Spleen (tissue), 11 donors: ENCODE measurements around the gene TMTC2. TPM values are rescaled to one million over a fixed set of nuclear protein-coding genes. Genes with fewer than 3 reads are reported as not detected.

Experiments
- DNase-seq: peaks from one replicate; pipeline ENCODE4 v3.0.0-alpha.2; 2020
- H3K27ac ChIP-seq, 8 donors: fragments of 200-600 bp; sonication (generic) in 7 of 8; 1 replicate in 4 of 8; 2 replicates in 4 of 8; pipeline versions ENCODE4 v1.5.0 to v1.8.0; 2016 to 2021; ENCODE audit warnings: inconsistent platforms in 4 of 8, mild to moderate bottlenecking in 4 of 8, moderate library complexity in 1 of 8
- H3K27me3 ChIP-seq, 7 donors: fragments of 200-600 bp; sonication (generic) in 6 of 7; replicated peaks in 1 of 7; 1 replicate in 4 of 7; 2 replicates in 3 of 7; pipeline versions ENCODE4 v1.5.0 to v1.8.0; 2016 to 2021; ENCODE audit warnings: inconsistent platforms in 3 of 7, mild to moderate bottlenecking in 1 of 7
- H3K36me3 ChIP-seq, 6 donors: fragments of 200-600 bp; sonication (generic) in 5 of 6; 1 replicate in 4 of 6; 2 replicates in 2 of 6; pipeline versions ENCODE4 v1.5.0 to v1.8.0; 2016 to 2021; ENCODE audit warnings: inconsistent platforms in 2 of 6
- H3K4me1 ChIP-seq, 6 donors: fragments of 200-600 bp; sonication (generic) in 5 of 6; 1 replicate in 3 of 6; 2 replicates in 3 of 6; pipeline versions ENCODE4 v1.5.0 to v1.8.0; 2016 to 2021; ENCODE audit warnings: inconsistent platforms in 3 of 6
- H3K4me3 ChIP-seq, 8 donors: fragments of 200-600 bp; sonication (generic) in 7 of 8; 1 replicate in 4 of 8; 2 replicates in 4 of 8; pipeline versions ENCODE4 v1.5.0 to v1.8.0; 2016 to 2021; ENCODE audit warnings: inconsistent platforms in 4 of 8, mild to moderate bottlenecking in 4 of 8, moderate library complexity in 2 of 8
- H3K9me3 ChIP-seq, 8 donors: fragments of 200-600 bp; sonication (generic) in 7 of 8; 1 replicate in 4 of 8; 2 replicates in 4 of 8; pipeline versions ENCODE4 v1.5.0 to v1.8.0; 2016 to 2021; ENCODE audit warnings: inconsistent platforms in 4 of 8
- POLR2A ChIP-seq, 3 donors: fragments of 450-650 bp; IDR thresholded peaks; one replicate each; pipeline ENCODE4 v1.5.1; 2017; ENCODE audit warnings: antibody characterized with exemption in 3 of 3, mild to moderate bottlenecking in 1 of 3
- POLR2AphosphoS5 ChIP-seq, 3 donors: sonication (generic); formaldehyde crosslinking; IDR thresholded peaks; one replicate each; pipeline ENCODE4 v1.5.1; 2017; ENCODE audit warnings: antibody characterized with exemption in 3 of 3
- WGBS, 5 donors: extraction: QIAGEN DNeasy Blood & Tissue Kit in 3 of 5; methylation state at CpG; one replicate each; pipeline versions ENCODE4 v1.1.5 to v1.1.7; 2013 to 2018; 5-methylcytosine and 5-hydroxymethylcytosine counted together
- intact Hi-C: fragments of 100-400 bp; cut with DNase I; formaldehyde crosslinking; loops from one replicate; pipeline ENCODE4 v1.15.0; 2023; ENCODE audit warnings: low total_unique reads
- polyA plus RNA-seq, 3 donors: library from polyadenylated mRNA; stranded (reverse); fragments of 200-250 nt; gene quantifications; one replicate each; pipeline ENCODE4 v1.2.1, GENCODE V29; 2013
- total RNA-seq, 7 donors: library from RNA; depleted of rRNA in 3 of 7; stranded (reverse); fragments of >200 nt in 3 of 7; fragmentation: NEBNext Ultra II Directional in 4 of 7; extraction: Animal tissue kit (Norgen Biotek cat#: 25700) in 4 of 7; gene quantifications; one replicate each; pipeline versions ENCODE4 v1.1.0 to v1.2.1, GENCODE V29; 2016 to 2021
- TF ChIP-seq, protein P1 (sequence below), 11 experiments: fragments of 200-600 bp in 7 of 11; fragments of 450-650 bp in 4 of 11; sonication (generic) in 4 of 11; IDR thresholded peaks in 8 of 11; conservative IDR thresholded peaks in 3 of 11; 1 replicate in 7 of 11; 2 replicates in 4 of 11; pipeline versions ENCODE4 v1.4.0 to v1.8.0; 2016 to 2021; ENCODE audit warnings: antibody characterized with exemption in 11 of 11, inconsistent platforms in 4 of 11, mild to moderate bottlenecking in 1 of 11
- donor health status: healthy with polysubstance abuse.
- donor health status: DM: no; HTN: no; CAD: no; lungs with moderate emphysema.
- donor health status: DM: no; HTN: no; CAD: no.
- donor health status: Bipolar disorder and iron deficiency.
- donor health status: healthy.
- donor health status: DM: no; HTN: no; CAD: no.
- donor health status: DM: yes; HTN: yes; CAD: no.

TMTC2 gene
- total and polyA plus RNA-seq, 10 donors, result 0.74 to 8.5 (median 4.0) TPM

DNA sequence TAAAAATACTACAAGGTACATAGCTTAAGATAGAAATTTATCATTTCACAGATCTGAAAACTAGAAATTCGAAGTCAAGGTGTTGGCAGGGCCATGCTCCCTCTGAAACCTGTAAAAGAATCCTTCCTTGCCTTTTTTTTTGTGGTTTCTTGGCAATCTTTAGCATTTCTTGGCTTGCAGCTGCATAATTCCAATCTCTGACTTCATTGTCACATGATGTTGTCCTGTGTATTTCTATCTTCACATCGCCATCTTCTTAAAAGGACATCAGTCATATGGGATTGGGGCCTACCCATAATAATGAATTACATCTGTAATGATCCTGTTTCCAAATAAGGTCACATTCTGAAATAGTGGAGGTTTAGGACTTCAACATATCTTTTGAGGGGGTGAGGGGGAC, 250.4 kb downstream of the TMTC2 start:
- no peaks in the 10 kb centered on the region for H3K36me3 ChIP-seq
- DNase-seq, result no peak
- TF ChIP-seq, protein P1, sequence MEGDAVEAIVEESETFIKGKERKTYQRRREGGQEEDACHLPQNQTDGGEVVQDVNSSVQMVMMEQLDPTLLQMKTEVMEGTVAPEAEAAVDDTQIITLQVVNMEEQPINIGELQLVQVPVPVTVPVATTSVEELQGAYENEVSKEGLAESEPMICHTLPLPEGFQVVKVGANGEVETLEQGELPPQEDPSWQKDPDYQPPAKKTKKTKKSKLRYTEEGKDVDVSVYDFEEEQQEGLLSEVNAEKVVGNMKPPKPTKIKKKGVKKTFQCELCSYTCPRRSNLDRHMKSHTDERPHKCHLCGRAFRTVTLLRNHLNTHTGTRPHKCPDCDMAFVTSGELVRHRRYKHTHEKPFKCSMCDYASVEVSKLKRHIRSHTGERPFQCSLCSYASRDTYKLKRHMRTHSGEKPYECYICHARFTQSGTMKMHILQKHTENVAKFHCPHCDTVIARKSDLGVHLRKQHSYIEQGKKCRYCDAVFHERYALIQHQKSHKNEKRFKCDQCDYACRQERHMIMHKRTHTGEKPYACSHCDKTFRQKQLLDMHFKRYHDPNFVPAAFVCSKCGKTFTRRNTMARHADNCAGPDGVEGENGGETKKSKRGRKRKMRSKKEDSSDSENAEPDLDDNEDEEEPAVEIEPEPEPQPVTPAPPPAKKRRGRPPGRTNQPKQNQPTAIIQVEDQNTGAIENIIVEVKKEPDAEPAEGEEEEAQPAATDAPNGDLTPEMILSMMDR (IDR thresholded peaks at IDR 0.05 in 8 of 11, conservative IDR thresholded peaks at IDR 0.05 in 3 of 11), result no peak
- TF ChIP-seq POLR2A (IDR thresholded peaks at IDR 0.05), result no peak
- no peak for TF ChIP-seq POLR2AphosphoS5 (IDR thresholded peaks at IDR 0.05)
- H3K4me1 ChIP-seq, result no peaks in the 10 kb centered on the region
- H3K27ac ChIP-seq, result no peak overlapping the region
- H3K4me3 ChIP-seq, result no peak overlapping the region
- H3K9me3 ChIP-seq, result no peaks in the 10 kb centered on the region
- no peaks in the 10 kb centered on the region for H3K27me3 ChIP-seq
- intact Hi-C loops, result no loop called here
- 33 to 73% (median 40%) methylated on average over 2 of the region's 2 CpGs for WGBS, 5 donors

DNA sequence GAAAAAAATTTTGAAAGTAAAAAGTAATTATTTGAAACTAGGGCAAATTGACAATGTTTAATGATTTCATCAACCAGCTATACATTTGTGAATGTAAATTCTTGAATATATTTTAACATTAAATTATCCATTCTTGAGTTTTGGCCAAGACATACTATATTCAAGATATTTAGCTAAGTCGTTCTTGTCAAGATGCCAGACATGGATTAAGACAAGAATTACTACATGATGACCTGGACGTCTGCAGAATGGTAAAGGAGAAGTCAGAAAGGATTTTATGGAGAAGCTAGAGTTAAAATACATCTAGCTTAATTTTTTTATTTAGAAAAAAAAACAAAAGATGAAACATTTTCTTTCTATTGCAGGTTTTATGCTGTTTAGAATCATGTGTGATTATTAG, 255.8 kb downstream of the TMTC2 start:
- WGBS, 5 donors, result 57 to 85% (median 68%) methylated on average over 2 of the region's 2 CpGs
- no peaks in the 10 kb centered on the region for H3K27me3 ChIP-seq
- H3K4me1 ChIP-seq, result no peaks in the 10 kb centered on the region
- no peak overlapping the region for H3K27ac ChIP-seq
- H3K36me3 ChIP-seq, result no peaks in the 10 kb centered on the region
- no peak for TF ChIP-seq POLR2A (IDR thresholded peaks at IDR 0.05)
- TF ChIP-seq POLR2AphosphoS5 (IDR thresholded peaks at IDR 0.05), result no peak
- TF ChIP-seq, protein P1 (IDR thresholded peaks at IDR 0.05 in 8 of 11, conservative IDR thresholded peaks at IDR 0.05 in 3 of 11), result no peak
- intact Hi-C loops, result no loop called here
- no peaks in the 10 kb centered on the region for H3K9me3 ChIP-seq
- no peak for DNase-seq
- no peak overlapping the region for H3K4me3 ChIP-seq

DNA sequence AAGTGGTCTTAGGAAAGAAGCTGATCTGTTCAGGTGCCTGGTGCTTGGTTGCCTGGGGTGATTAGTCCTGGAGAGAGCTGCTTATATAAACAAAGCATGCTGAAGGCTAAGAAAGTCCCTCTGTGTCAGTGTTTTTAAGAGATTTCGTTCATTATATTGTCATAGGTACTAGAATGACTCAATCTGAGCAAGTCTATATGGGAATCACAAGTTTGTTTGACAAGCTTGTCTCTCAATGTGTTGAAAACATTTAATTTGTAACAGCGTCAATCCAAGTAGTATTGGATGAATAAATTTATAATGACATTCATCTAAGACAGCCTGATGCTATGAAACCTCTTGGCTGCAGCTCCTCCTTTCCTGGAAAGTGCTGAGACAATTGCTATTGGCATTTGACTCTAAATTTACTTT, 256.3 kb downstream of the TMTC2 start:
- intact Hi-C loops, result no loop called here
- TF ChIP-seq, protein P1 (IDR thresholded peaks at IDR 0.05 in 8 of 11, conservative IDR thresholded peaks at IDR 0.05 in 3 of 11), result no peak
- TF ChIP-seq POLR2A (IDR thresholded peaks at IDR 0.05), result no peak
- TF ChIP-seq POLR2AphosphoS5 (IDR thresholded peaks at IDR 0.05), result no peak
- Histone ChIP-seq H3K4me3 (no peak overlapping the region), H3K9me3 (no peaks in the 10 kb centered on the region), H3K27ac (no peak overlapping the region), H3K36me3 (no peaks in the 10 kb centered on the region), H3K4me1 (no peaks in the 10 kb centered on the region), H3K27me3 (no peaks in the 10 kb centered on the region)
- DNase-seq, result no peak
- 70 to 89% (median 77%) methylated on average over 2 of the region's 2 CpGs for WGBS, 5 donors

DNA sequence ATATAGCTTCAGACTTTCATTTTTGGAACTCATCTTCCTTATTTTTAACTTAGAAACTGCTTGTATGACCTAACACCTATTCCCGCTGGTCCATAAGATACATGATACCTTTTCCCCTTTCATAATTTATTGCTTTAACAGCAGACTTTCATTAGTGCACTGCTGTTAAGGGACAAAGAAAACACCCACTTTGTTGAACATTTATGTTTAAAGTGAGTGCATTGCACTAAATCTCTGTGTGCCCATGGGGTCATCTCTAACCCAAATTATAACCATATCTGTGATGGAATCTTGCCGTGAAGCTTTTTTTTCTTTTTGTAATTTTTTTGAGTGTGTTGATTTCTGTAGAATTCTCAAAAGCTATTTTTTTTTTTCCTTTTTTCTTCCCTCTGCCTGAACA, 261.8 kb downstream of the TMTC2 start:
- intact Hi-C loops, result no loop called here
- Histone ChIP-seq H3K9me3 (no peaks in the 10 kb centered on the region), H3K36me3 (no peaks in the 10 kb centered on the region), H3K27me3 (no peaks in the 10 kb centered on the region), H3K4me1 (no peaks in the 10 kb centered on the region), H3K27ac (no peak overlapping the region), H3K4me3 (no peak overlapping the region)
- DNase-seq, result no peak
- TF ChIP-seq, protein P1 (IDR thresholded peaks at IDR 0.05 in 8 of 11, conservative IDR thresholded peaks at IDR 0.05 in 3 of 11), result no peak
- TF ChIP-seq POLR2AphosphoS5 (IDR thresholded peaks at IDR 0.05) (no peak), POLR2A (IDR thresholded peaks at IDR 0.05) (no peak)
- WGBS, 5 donors, result 90 to 96% (median 93%) methylated on average over 2 of the region's 2 CpGs
